ENCODE results near the gene PFDN5. TPM values are rescaled to one million over a fixed set of nuclear protein-coding genes. Genes with fewer than 3 reads are reported as not detected.

The PFDN5 gene
- total and polyA plus RNA-seq, 9 of the 15 experiments (the other 6 are each of a cell fraction or from before 2014, with no cell fraction given) = 361 to 1,636 (median 742) TPM

- TF ChIP-seq, protein P1, sequence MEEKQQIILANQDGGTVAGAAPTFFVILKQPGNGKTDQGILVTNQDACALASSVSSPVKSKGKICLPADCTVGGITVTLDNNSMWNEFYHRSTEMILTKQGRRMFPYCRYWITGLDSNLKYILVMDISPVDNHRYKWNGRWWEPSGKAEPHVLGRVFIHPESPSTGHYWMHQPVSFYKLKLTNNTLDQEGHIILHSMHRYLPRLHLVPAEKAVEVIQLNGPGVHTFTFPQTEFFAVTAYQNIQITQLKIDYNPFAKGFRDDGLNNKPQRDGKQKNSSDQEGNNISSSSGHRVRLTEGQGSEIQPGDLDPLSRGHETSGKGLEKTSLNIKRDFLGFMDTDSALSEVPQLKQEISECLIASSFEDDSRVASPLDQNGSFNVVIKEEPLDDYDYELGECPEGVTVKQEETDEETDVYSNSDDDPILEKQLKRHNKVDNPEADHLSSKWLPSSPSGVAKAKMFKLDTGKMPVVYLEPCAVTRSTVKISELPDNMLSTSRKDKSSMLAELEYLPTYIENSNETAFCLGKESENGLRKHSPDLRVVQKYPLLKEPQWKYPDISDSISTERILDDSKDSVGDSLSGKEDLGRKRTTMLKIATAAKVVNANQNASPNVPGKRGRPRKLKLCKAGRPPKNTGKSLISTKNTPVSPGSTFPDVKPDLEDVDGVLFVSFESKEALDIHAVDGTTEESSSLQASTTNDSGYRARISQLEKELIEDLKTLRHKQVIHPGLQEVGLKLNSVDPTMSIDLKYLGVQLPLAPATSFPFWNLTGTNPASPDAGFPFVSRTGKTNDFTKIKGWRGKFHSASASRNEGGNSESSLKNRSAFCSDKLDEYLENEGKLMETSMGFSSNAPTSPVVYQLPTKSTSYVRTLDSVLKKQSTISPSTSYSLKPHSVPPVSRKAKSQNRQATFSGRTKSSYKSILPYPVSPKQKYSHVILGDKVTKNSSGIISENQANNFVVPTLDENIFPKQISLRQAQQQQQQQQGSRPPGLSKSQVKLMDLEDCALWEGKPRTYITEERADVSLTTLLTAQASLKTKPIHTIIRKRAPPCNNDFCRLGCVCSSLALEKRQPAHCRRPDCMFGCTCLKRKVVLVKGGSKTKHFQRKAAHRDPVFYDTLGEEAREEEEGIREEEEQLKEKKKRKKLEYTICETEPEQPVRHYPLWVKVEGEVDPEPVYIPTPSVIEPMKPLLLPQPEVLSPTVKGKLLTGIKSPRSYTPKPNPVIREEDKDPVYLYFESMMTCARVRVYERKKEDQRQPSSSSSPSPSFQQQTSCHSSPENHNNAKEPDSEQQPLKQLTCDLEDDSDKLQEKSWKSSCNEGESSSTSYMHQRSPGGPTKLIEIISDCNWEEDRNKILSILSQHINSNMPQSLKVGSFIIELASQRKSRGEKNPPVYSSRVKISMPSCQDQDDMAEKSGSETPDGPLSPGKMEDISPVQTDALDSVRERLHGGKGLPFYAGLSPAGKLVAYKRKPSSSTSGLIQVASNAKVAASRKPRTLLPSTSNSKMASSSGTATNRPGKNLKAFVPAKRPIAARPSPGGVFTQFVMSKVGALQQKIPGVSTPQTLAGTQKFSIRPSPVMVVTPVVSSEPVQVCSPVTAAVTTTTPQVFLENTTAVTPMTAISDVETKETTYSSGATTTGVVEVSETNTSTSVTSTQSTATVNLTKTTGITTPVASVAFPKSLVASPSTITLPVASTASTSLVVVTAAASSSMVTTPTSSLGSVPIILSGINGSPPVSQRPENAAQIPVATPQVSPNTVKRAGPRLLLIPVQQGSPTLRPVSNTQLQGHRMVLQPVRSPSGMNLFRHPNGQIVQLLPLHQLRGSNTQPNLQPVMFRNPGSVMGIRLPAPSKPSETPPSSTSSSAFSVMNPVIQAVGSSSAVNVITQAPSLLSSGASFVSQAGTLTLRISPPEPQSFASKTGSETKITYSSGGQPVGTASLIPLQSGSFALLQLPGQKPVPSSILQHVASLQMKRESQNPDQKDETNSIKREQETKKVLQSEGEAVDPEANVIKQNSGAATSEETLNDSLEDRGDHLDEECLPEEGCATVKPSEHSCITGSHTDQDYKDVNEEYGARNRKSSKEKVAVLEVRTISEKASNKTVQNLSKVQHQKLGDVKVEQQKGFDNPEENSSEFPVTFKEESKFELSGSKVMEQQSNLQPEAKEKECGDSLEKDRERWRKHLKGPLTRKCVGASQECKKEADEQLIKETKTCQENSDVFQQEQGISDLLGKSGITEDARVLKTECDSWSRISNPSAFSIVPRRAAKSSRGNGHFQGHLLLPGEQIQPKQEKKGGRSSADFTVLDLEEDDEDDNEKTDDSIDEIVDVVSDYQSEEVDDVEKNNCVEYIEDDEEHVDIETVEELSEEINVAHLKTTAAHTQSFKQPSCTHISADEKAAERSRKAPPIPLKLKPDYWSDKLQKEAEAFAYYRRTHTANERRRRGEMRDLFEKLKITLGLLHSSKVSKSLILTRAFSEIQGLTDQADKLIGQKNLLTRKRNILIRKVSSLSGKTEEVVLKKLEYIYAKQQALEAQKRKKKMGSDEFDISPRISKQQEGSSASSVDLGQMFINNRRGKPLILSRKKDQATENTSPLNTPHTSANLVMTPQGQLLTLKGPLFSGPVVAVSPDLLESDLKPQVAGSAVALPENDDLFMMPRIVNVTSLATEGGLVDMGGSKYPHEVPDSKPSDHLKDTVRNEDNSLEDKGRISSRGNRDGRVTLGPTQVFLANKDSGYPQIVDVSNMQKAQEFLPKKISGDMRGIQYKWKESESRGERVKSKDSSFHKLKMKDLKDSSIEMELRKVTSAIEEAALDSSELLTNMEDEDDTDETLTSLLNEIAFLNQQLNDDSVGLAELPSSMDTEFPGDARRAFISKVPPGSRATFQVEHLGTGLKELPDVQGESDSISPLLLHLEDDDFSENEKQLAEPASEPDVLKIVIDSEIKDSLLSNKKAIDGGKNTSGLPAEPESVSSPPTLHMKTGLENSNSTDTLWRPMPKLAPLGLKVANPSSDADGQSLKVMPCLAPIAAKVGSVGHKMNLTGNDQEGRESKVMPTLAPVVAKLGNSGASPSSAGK (IDR thresholded peaks at IDR 0.05) = peak; percentile 89
- TF ChIP-seq, protein P2, sequence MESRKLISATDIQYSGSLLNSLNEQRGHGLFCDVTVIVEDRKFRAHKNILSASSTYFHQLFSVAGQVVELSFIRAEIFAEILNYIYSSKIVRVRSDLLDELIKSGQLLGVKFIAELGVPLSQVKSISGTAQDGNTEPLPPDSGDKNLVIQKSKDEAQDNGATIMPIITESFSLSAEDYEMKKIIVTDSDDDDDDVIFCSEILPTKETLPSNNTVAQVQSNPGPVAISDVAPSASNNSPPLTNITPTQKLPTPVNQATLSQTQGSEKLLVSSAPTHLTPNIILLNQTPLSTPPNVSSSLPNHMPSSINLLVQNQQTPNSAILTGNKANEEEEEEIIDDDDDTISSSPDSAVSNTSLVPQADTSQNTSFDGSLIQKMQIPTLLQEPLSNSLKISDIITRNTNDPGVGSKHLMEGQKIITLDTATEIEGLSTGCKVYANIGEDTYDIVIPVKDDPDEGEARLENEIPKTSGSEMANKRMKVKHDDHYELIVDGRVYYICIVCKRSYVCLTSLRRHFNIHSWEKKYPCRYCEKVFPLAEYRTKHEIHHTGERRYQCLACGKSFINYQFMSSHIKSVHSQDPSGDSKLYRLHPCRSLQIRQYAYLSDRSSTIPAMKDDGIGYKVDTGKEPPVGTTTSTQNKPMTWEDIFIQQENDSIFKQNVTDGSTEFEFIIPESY (CRISPR knock-in tag; IDR thresholded peaks at IDR 0.05) = peak; percentile 44; the same call in 1 of the 2 replicates
- TF ChIP-seq STAT5B (CRISPR knock-in tag; IDR thresholded peaks at IDR 0.05) (no peak), RCOR1 (IDR thresholded peaks at IDR 0.05; ENCODE audit: borderline replicate concordance in 1 of 2, low read depth in 2 of 2, low read length in 2 of 2) (peak in 1 of 2 experiments; percentile 28; a peak in 1 of 4 replicates), ATF2 (CRISPR knock-in tag; IDR thresholded peaks at IDR 0.05) (no peak), SP1 (CRISPR knock-in tag; IDR thresholded peaks at IDR 0.05) (peak; percentile 70; the same call in 1 of the 2 replicates)
Measured at GRCh38 chr12:53324779-53325510, 29.6 kb downstream of the PFDN5 start (continued).

All from K562 (cell line).